SK-N-MC (cell line): ENCODE measurements around the gene SCYL2.

Source experiments
- EZH2 ChIP-seq: fragments of 200-600 bp; sonication (generic); IDR thresholded peaks from one replicate; pipeline ENCODE4 v1.6.1; 2017; ENCODE audit warnings: antibody characterized with exemption
- FOXP2 ChIP-seq: optimal IDR thresholded peaks from 2 replicates; pipeline ENCODE3; 2011; ENCODE audit warnings: mild to moderate bottlenecking, moderate library complexity; ENCODE audit not compliant: insufficient read depth; ENCODE audit errors: extremely low read length, control extremely low read depth
- POLR2AphosphoS5 ChIP-seq: IDR thresholded peaks from 2 replicates; pipeline ENCODE4 v1.6.1; 2012; ENCODE audit warnings: mild to moderate bottlenecking, low read depth, low read length, borderline replicate concordance

DNA sequence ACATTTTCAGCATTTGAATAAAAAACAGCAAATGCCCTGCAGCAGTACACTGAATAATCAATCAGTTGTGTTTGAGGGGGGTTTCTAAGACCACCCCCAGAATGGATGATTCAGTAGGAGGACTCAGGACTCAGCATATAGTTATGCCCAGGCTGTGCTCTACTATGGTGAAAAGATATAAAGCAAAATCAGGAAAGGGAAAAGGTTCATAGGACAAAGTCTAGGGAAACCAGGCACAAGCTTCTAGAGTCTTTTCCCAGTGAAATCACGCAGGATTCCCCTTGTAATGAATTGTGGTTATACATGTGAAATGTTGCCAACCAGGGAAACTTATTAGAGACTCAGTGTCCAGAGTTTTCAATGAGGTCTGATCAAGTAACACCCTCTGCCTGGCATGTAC lies 64.9 kb downstream of the SCYL2 start:
- TF ChIP-seq POLR2AphosphoS5 (no peak), EZH2 (no peak), FOXP2 (no peak)
